Activated CD8-positive, alpha-beta memory T cell treated with anti-CD3 and anti-CD28 coated beads, Interleukin-2, amount 50 U/mL, for 48 hours (primary cell): ENCODE data around the gene RGL1.
"Not testable (repeated sequence)": the region's sequence is repeated elsewhere in the genome, so short reads cannot be mapped to it uniquely, and the experiment has no call there.

Source experiments
- DNase-seq: peaks from one replicate; pipeline ENCODE4 v3.0.0-alpha.2; 2020

RGL1 gene

GRCh38 chr1:183804916-183805841, at the start of gene RGL1:
TSS of gene RGL1 (plus strand) at chr1:183805120. CDS start at chr1:183805298, 178 bp downstream.
- peak; percentile 58 for DNase-seq

GRCh38 chr1:183756326-183756725, 48.6 kb upstream of the RGL1 start:
- no peak for DNase-seq

- no peak for DNase-seq
These were observed 47.9 kb upstream of the RGL1 start for GRCh38 chr1:183757061-183757460.

GRCh38 chr1:183758913-183759312, 46.0 kb upstream of the RGL1 start:
- no peak for DNase-seq

- DNase-seq, result no peak
These were observed 44.3 kb upstream of the RGL1 start for GRCh38 chr1:183760661-183761060.

GRCh38 chr1:183761871-183762270, 43.0 kb upstream of the RGL1 start:
- no peak for DNase-seq

- not testable (repeated sequence) for DNase-seq
These were observed 42.1 kb upstream of the RGL1 start for GRCh38 chr1:183762856-183763255.

GRCh38 chr1:183764981-183765380, 39.9 kb upstream of the RGL1 start:
- DNase-seq, result no peak

GRCh38 chr1:183769956-183770815, 34.7 kb upstream of the RGL1 start:
- no peak for DNase-seq

GRCh38 chr1:183770816-183771128, 34.1 kb upstream of the RGL1 start:
- no peak for DNase-seq

GRCh38 chr1:183773482-183774274, 31.2 kb upstream of the RGL1 start:
- DNase-seq, result no peak

GRCh38 chr1:183774938-183775337, 30.0 kb upstream of the RGL1 start:
- no peak for DNase-seq

GRCh38 chr1:183776731-183777130, 28.2 kb upstream of the RGL1 start:
- DNase-seq, result no peak

GRCh38 chr1:183777328-183777727, 27.6 kb upstream of the RGL1 start:
- DNase-seq, result no peak

GRCh38 chr1:183778045-183778444, 26.9 kb upstream of the RGL1 start:
- DNase-seq, result no peak

GRCh38 chr1:183778568-183779433, 26.1 kb upstream of the RGL1 start:
- DNase-seq, result no peak

- DNase-seq, result no peak
These were observed 24.8 kb upstream of the RGL1 start for GRCh38 chr1:183780159-183780558.

GRCh38 chr1:183780757-183781156, 24.2 kb upstream of the RGL1 start:
- no peak for DNase-seq

GRCh38 chr1:183783342-183783741, 21.6 kb upstream of the RGL1 start:
- no peak for DNase-seq

GRCh38 chr1:183783767-183784637, 20.9 kb upstream of the RGL1 start:
- DNase-seq, result no peak

GRCh38 chr1:183785921-183786320, 19.0 kb upstream of the RGL1 start:
- not testable (repeated sequence) for DNase-seq
